BJ (cell line): ENCODE measurements around the gene PNMA6E. TPM values are rescaled to one million over a fixed set of nuclear protein-coding genes. Genes with fewer than 3 reads are reported as not detected.
"Not testable (repeated sequence)": the region's sequence is repeated elsewhere in the genome, so short reads cannot be mapped to it uniquely, and the experiment has no call there.

ENCODE experiments used
- CTCF ChIA-PET: fragments of 350-600 bp; formaldehyde crosslinking; extraction: SDS; loops from one replicate; lab custom pipeline; 2021; ENCODE audit warnings: antibody characterized with exemption, inconsistent platforms; lab: Yijun Ruan, JAX
- POLR2A ChIA-PET: fragments of 300-600 bp; sonication (Branson Sonifier 250); formaldehyde crosslinking; extraction: SDS; loops from one replicate; lab custom pipeline; 2021; ENCODE audit warnings: antibody characterized with exemption; lab: Charles Lee
- DNase-seq: peaks from one replicate; pipeline ENCODE4 v3.0.0-alpha.2; 2011; ENCODE audit warnings: low read depth
- H3K27me3 ChIP-seq: 2 replicates; pipeline ENCODE4 v1.6.0; 2011; ENCODE audit warnings: low read length; ENCODE audit not compliant: control insufficient read depth, insufficient read depth
- H3K36me3 ChIP-seq: 2 replicates; pipeline ENCODE4 v1.5.1; 2011; ENCODE audit warnings: low read length; ENCODE audit not compliant: control insufficient read depth, insufficient read depth
- H3K4me3 ChIP-seq: 2 replicates; pipeline ENCODE4 v1.5.1; 2011; ENCODE audit warnings: low read depth, mild to moderate bottlenecking, control low read depth, low read length
- CTCF ChIP-seq: IDR thresholded peaks from 2 replicates; pipeline ENCODE4 v1.5.1; 2011; ENCODE audit warnings: low read depth, mild to moderate bottlenecking, control low read depth, inconsistent platforms, low read length, moderate library complexity; ENCODE audit not compliant: insufficient read depth
- polyA plus RNA-seq: library from polyadenylated mRNA; depleted of rRNA; stranded (reverse); fragments of >200 nt; gene quantifications from 2 replicates; pipeline ENCODE4 v1.2.3, GENCODE V29; 2011

The PNMA6E gene
- polyA plus RNA-seq, 1 experiment, result not detected

GRCh38 chrX:153408221-153408721 is 7.1 kb upstream of the PNMA6E start:
- TF ChIP-seq CTCF, result no peak
- H3K4me3 ChIP-seq, result no peak overlapping the region
- H3K36me3 ChIP-seq, result no peaks in the 10 kb centered on the region
- ChIA-PET POLR2A (no interaction called here), CTCF (no interaction called here)
- DNase-seq, result no peak
- no peaks in the 10 kb centered on the region for H3K27me3 ChIP-seq

- no peak for DNase-seq
- POLR2A ChIA-PET, result no interaction called here
- Histone ChIP-seq H3K4me3 (no peak overlapping the region), H3K36me3 (no peaks in the 10 kb centered on the region), H3K27me3 (no peaks in the 10 kb centered on the region)
- TF ChIP-seq CTCF, result no peak
- CTCF ChIA-PET, result no interaction called here
Measured at GRCh38 chrX:153407736-153408135, 6.6 kb upstream of the PNMA6E start.

- H3K4me3 ChIP-seq, result no peak overlapping the region
- ChIA-PET POLR2A (no interaction called here), CTCF (no interaction called here)
- TF ChIP-seq CTCF, result no peak
- no peak for DNase-seq
- H3K36me3 ChIP-seq, result no peaks in the 10 kb centered on the region
- H3K27me3 ChIP-seq, result no peaks in the 10 kb centered on the region
Measured at GRCh38 chrX:153406903-153407302, 5.8 kb upstream of the PNMA6E start.

- Histone ChIP-seq H3K4me3 (no peak overlapping the region), H3K27me3 (no peaks in the 10 kb centered on the region), H3K36me3 (no peaks in the 10 kb centered on the region)
- TF ChIP-seq CTCF, result no peak
- ChIA-PET CTCF (no interaction called here), POLR2A (no interaction called here)
- no peak for DNase-seq
Measured at GRCh38 chrX:153406011-153406410, 4.9 kb upstream of the PNMA6E start.

GRCh38 chrX:153405426-153405825 is 4.3 kb upstream of the PNMA6E start:
- Histone ChIP-seq H3K36me3 (no peaks in the 10 kb centered on the region), H3K4me3 (no peak overlapping the region), H3K27me3 (no peaks in the 10 kb centered on the region)
- no peak for TF ChIP-seq CTCF
- DNase-seq, result no peak
- CTCF ChIA-PET, result no interaction called here
- POLR2A ChIA-PET, result no interaction called here

GRCh38 chrX:153404333-153404732 is 3.2 kb upstream of the PNMA6E start:
- H3K27me3 ChIP-seq, H3K36me3 ChIP-seq, DNase-seq, POLR2A ChIA-PET, CTCF ChIA-PET, H3K4me3 ChIP-seq: not testable (repeated sequence)
